PC-9 (cell line): ENCODE results near the gene SLC26A11. TPM values are rescaled to one million over a fixed set of nuclear protein-coding genes. Genes with fewer than 3 reads are reported as not detected.
"Not testable (repeated sequence)": the region's sequence is repeated elsewhere in the genome, so short reads cannot be mapped to it uniquely, and the experiment has no call there.

Experiments
- BruUV-seq: library from RNA; stranded (reverse); fragments of 400-500 nt; replicated peaks from 2 replicates; lab custom pipeline; 2021; lab: Mats Ljungman, UMichigan
- CTCF ChIA-PET: fragments of 300-600 bp; sonication (Branson Sonifier 250); formaldehyde crosslinking; loops from one replicate; lab custom pipeline; 2022; ENCODE audit warnings: antibody characterized with exemption; lab: Charles Lee
- POLR2A ChIA-PET: fragments of 300-600 bp; sonication (Branson Sonifier 250); formaldehyde crosslinking; loops from one replicate; lab custom pipeline; 2022; ENCODE audit warnings: antibody characterized with exemption; ENCODE audit not compliant: unreplicated experiment; lab: Charles Lee
- DNase-seq, 2 experiments: peaks; one replicate each; pipeline versions ENCODE4 v3.0.0 to v3.0.0-alpha.2; 2015 to 2022; ENCODE audit warnings: mixed read lengths in 1 of 2
- H2AFZ ChIP-seq: fragments of 200-600 bp; sonication (generic); 2 replicates; pipeline ENCODE4 v1.8.1; 2017; ENCODE audit warnings: antibody characterized with exemption
- H3F3A ChIP-seq: fragments of 200-600 bp; sonication (generic); 2 replicates; pipeline ENCODE4 v1.8.1; 2017; ENCODE audit warnings: antibody characterized with exemption, mild to moderate bottlenecking, low read depth; ENCODE audit not compliant: insufficient read depth
- H3K27ac ChIP-seq: fragments of 200-600 bp; sonication (generic); 2 replicates; pipeline ENCODE4 v1.6.1; 2016; ENCODE audit warnings: mixed run types
- H3K27me3 ChIP-seq: fragments of 200-600 bp; sonication (generic); 2 replicates; pipeline ENCODE4 v1.6.1; 2016; ENCODE audit warnings: low read depth, mixed run types; ENCODE audit not compliant: insufficient read depth
- H3K36me3 ChIP-seq: fragments of 200-600 bp; sonication (generic); 2 replicates; pipeline ENCODE4 v1.6.1; 2016; ENCODE audit warnings: low read depth, mixed run types
- H3K4me1 ChIP-seq: fragments of 200-600 bp; sonication (generic); replicated peaks from 2 replicates; pipeline ENCODE4 v1.6.1; 2016; ENCODE audit warnings: mixed run types; ENCODE audit not compliant: insufficient read depth
- H3K4me2 ChIP-seq: fragments of 200-600 bp; sonication (generic); 2 replicates; pipeline ENCODE4 v1.6.1; 2017; ENCODE audit warnings: mixed run types
- H3K4me3 ChIP-seq: fragments of 200-600 bp; sonication (generic); 2 replicates; pipeline ENCODE4 v1.6.1; 2016; ENCODE audit warnings: mixed run types
- H3K79me2 ChIP-seq: fragments of 200-600 bp; sonication (generic); 2 replicates; pipeline ENCODE4 v1.6.1; 2017; ENCODE audit warnings: low read depth, mixed run types
- H3K9me2 ChIP-seq: fragments of 200-600 bp; sonication (generic); 2 replicates; pipeline ENCODE4 v1.8.1; 2017; ENCODE audit warnings: mild to moderate bottlenecking; ENCODE audit not compliant: insufficient read depth
- H3K9me3 ChIP-seq: fragments of 200-600 bp; sonication (generic); 2 replicates; pipeline ENCODE4 v1.8.1; 2016; ENCODE audit warnings: low read depth; ENCODE audit not compliant: insufficient read depth
- H4K20me1 ChIP-seq: fragments of 200-600 bp; sonication (generic); 2 replicates; pipeline ENCODE4 v1.8.1; 2017; ENCODE audit not compliant: insufficient read depth
- EZH2 ChIP-seq: fragments of 200-600 bp; sonication (generic); IDR thresholded peaks from 2 replicates; pipeline ENCODE4 v1.8.0; 2017; ENCODE audit warnings: antibody characterized with exemption, low read depth
- intact Hi-C: fragments of 100-400 bp; cut with micrococcal nuclease; formaldehyde crosslinking; loops from one replicate; pipeline ENCODE4 v1.10.0; 2022; ENCODE audit not compliant: unreplicated experiment
- total RNA-seq: library from RNA; stranded (reverse); gene quantifications from 2 replicates; pipeline ENCODE4 v1.2.3, GENCODE V29; 2021
- TF ChIP-seq, protein P1 (sequence below): fragments of 200-600 bp; sonication (generic); conservative IDR thresholded peaks from 2 replicates; pipeline ENCODE4 v1.6.1; 2017; ENCODE audit warnings: mixed run types, antibody characterized with exemption, mild to moderate bottlenecking, moderate library complexity

The SLC26A11 gene
- total RNA-seq, 1 experiment from 2014 or later, result 12.4 TPM

DNA sequence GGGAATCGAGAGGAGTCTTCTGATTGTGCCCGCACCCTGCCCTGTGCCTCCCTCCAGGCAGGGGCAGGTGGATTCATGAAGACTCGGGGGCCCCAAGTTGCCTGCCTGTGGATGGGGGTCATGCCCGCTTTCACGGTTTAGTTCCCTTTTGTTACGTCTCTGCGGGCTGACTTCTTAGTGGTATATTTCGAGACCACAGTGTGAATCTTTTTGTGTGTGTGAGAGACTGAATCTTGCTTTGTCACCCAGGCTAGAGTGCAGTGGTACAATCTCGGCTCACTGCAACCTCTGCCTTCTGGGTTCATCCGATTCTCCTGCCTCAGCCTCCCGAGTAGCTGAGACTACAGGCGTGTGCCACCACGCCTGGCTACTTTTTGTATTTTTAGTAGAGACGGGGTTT lies 22.3 kb downstream of the SLC26A11 start:
- Histone ChIP-seq H3K27me3 (no peaks in the 10 kb centered on the region), H4K20me1 (no peaks in the 10 kb centered on the region), H3K79me2 (no peaks in the 10 kb centered on the region), H2AFZ (no peak overlapping the region), H3K4me1 (no peaks in the 10 kb centered on the region), H3K4me3 (no peak overlapping the region), H3K9me2 (no peaks in the 10 kb centered on the region), H3K4me2 (no peak overlapping the region), H3K36me3 (no peaks in the 10 kb centered on the region), H3K27ac (no peak overlapping the region), H3K9me3 (no peaks in the 10 kb centered on the region), H3F3A (no peaks in the 10 kb centered on the region)
- DNase-seq, result no peak
- intact Hi-C loops, result no loop called here
- ChIA-PET CTCF (no interaction called here), POLR2A (no interaction called here)
- no TSS peak for BruUV-seq
- TF ChIP-seq, protein P1, sequence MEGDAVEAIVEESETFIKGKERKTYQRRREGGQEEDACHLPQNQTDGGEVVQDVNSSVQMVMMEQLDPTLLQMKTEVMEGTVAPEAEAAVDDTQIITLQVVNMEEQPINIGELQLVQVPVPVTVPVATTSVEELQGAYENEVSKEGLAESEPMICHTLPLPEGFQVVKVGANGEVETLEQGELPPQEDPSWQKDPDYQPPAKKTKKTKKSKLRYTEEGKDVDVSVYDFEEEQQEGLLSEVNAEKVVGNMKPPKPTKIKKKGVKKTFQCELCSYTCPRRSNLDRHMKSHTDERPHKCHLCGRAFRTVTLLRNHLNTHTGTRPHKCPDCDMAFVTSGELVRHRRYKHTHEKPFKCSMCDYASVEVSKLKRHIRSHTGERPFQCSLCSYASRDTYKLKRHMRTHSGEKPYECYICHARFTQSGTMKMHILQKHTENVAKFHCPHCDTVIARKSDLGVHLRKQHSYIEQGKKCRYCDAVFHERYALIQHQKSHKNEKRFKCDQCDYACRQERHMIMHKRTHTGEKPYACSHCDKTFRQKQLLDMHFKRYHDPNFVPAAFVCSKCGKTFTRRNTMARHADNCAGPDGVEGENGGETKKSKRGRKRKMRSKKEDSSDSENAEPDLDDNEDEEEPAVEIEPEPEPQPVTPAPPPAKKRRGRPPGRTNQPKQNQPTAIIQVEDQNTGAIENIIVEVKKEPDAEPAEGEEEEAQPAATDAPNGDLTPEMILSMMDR, result no peak
- no peak for TF ChIP-seq EZH2

DNA sequence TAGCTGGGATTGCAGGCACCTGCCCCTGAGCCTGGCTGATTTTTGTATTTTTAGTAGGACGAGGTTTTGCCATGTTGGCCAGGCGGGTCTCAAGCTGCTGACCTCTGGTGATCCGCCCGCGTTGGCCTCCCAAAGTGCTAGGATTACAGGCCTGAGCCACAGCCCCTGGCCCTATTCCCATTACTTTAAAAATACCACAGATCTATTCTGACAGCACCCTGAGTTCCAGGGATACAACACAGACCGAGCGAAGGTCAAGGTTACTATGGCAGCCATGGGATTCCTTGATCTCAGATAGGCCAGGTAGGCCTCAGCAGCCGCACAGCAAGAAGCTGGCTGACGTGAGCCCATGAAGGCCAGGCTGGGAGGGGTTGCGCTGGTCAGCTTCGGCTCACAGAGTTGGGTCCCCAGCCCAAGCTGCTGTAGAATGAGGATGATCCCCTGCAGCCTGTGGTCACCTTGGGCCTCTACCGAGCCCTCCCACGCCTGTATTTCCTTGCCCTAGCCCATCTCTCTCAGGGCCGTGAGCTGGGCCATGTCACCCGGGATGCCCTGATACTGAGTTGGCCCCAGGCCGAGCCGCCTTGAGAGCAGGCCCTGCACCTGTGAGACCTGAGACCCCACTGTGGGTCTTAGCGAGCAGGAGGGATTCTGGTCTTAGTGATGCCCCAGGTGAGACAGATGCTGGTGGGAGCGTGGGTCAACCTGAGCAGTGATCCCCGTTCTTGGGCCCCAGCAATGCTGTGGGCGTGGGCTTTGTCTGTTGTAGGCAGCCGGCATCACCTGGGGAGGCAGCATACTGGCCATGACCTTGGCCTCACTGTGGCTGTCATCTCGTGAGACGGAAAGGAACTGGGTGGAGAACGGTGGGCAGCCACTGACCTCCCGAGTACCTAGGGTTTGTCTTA lies 23.6 kb downstream of the SLC26A11 start:
- no peaks in the 10 kb centered on the region for H3F3A ChIP-seq
- H3K4me2 ChIP-seq, result no peak overlapping the region
- intact Hi-C loops, result no loop called here
- POLR2A ChIA-PET, result no interaction called here
- H2AFZ ChIP-seq, result no peak overlapping the region
- no peaks in the 10 kb centered on the region for H3K27me3 ChIP-seq
- no TSS peak for BruUV-seq
- H3K9me3 ChIP-seq, result no peaks in the 10 kb centered on the region
- no peak for DNase-seq
- H3K36me3 ChIP-seq, result no peaks in the 10 kb centered on the region
- H3K79me2 ChIP-seq, result no peaks in the 10 kb centered on the region
- no peak overlapping the region for H3K27ac ChIP-seq
- H3K9me2 ChIP-seq, result no peaks in the 10 kb centered on the region
- no peak overlapping the region for H3K4me3 ChIP-seq
- H4K20me1 ChIP-seq, result no peaks in the 10 kb centered on the region
- no peaks in the 10 kb centered on the region for H3K4me1 ChIP-seq
- TF ChIP-seq, protein P1, result no peak
- no peak for TF ChIP-seq EZH2
- CTCF ChIA-PET, result no interaction called here

DNA sequence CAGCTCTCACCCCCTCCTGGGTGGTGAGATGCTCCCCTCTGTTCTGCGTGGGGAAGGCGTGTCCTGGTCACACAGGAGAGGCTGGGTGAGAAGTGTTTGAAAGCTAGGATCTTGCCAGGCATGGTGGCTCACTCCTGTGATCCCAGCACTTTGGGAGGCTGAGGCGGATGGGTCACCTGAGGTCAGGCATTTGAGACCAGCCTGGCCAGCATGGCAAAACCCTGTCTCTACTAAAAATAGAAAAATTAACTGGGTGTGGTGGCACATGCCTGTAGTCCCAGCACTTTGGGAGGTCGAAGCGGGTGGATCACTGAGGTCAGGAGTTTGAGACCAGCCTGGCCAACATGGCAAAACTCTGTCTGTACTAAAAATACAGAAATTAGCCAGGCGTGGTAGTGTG lies 24.2 kb downstream of the SLC26A11 start:
- H3F3A ChIP-seq, H3K4me3 ChIP-seq, H3K27me3 ChIP-seq, H3K36me3 ChIP-seq, BruUV-seq, H3K9me3 ChIP-seq, H3K4me2 ChIP-seq, POLR2A ChIA-PET, H3K9me2 ChIP-seq, H4K20me1 ChIP-seq, intact Hi-C loops, H3K79me2 ChIP-seq, DNase-seq, H3K4me1 ChIP-seq, H2AFZ ChIP-seq, H3K27ac ChIP-seq: not testable (repeated sequence)
- CTCF ChIA-PET, result interaction anchor here (0.7 kb wide), 1 partner anchor 876 kb away, joined by 8 read pairs; no protein-coding TSS in a partner anchor
